OCI-LY1 (cell line): ENCODE results near the gene FGGY.

Source experiments
- CTCF ChIP-seq: fragments of 200-600 bp; sonication (generic), shearing (Covaris generic); IDR thresholded peaks from 2 replicates; pipeline ENCODE4 v1.5.1; 2017; ENCODE audit warnings: mild to moderate bottlenecking, antibody characterized with exemption, low read length, moderate library complexity, mixed read lengths
- EZH2 ChIP-seq: fragments of 200-600 bp; sonication (generic), shearing (Covaris generic); IDR thresholded peaks from 2 replicates; pipeline ENCODE4 v1.8.0; 2017; ENCODE audit warnings: borderline replicate concordance, mixed run types, mild to moderate bottlenecking, antibody characterized with exemption, low read length, moderate library complexity, mixed read lengths

GRCh38 chr1:59415881-59416280 is 119.0 kb downstream of the FGGY start:
- TF ChIP-seq CTCF, result no peak
- no peak for TF ChIP-seq EZH2
